ENCODE measurements around the gene CWC25. TPM values are rescaled to one million over a fixed set of nuclear protein-coding genes. Genes with fewer than 3 reads are reported as not detected.

Gene CWC25
- total and polyA plus RNA-seq, 2 of the 13 experiments (the other 11 are each of a cell fraction or from before 2014, with no cell fraction given): 15.6 to 22.7 TPM

DNA sequence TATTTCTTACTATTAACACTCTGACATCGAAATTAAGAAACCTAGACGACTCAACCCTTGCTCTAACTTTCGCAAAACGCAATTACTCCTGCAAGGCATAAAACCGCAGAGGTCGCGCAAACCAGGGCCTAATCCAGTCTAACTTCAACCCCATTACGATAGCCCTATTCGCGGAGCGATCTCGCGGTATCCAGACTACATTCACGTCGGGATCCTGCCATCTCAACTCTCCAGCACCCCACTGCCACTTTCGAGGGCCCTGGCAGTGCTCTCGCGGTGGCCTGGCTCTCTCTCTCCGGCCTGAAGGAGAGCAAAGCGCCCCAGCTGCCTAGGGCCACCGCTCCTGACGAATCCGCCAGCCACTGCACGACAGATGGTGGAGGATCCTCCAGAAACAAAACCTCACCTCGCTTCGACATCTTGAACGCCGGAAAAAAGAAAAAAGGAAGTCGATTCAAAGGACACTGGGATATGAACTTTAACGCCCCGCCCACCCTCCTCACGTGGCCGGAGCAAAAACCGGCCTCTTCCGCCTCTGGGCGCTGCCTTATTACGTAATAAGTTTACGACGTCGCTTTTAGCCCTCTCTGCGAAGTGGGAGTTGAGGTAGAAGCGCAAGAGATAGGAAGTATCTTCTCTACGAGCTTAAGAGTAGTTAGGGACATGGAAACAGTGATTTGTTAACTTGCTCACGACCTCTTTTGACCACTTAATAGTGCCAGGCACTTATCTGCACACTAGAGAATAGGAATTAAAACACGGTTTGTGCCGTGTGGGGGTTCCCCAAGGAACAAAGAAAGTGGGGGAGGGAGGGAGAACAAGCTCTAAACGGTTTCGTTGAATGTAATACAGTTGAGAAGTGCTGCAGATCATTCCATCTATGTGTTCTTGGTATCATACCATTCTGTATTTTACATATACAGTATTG lies 28.4 kb upstream of the CWC25 start, which contains the start of gene RPL23 (continued):
- TF ChIP-seq, protein P1, sequence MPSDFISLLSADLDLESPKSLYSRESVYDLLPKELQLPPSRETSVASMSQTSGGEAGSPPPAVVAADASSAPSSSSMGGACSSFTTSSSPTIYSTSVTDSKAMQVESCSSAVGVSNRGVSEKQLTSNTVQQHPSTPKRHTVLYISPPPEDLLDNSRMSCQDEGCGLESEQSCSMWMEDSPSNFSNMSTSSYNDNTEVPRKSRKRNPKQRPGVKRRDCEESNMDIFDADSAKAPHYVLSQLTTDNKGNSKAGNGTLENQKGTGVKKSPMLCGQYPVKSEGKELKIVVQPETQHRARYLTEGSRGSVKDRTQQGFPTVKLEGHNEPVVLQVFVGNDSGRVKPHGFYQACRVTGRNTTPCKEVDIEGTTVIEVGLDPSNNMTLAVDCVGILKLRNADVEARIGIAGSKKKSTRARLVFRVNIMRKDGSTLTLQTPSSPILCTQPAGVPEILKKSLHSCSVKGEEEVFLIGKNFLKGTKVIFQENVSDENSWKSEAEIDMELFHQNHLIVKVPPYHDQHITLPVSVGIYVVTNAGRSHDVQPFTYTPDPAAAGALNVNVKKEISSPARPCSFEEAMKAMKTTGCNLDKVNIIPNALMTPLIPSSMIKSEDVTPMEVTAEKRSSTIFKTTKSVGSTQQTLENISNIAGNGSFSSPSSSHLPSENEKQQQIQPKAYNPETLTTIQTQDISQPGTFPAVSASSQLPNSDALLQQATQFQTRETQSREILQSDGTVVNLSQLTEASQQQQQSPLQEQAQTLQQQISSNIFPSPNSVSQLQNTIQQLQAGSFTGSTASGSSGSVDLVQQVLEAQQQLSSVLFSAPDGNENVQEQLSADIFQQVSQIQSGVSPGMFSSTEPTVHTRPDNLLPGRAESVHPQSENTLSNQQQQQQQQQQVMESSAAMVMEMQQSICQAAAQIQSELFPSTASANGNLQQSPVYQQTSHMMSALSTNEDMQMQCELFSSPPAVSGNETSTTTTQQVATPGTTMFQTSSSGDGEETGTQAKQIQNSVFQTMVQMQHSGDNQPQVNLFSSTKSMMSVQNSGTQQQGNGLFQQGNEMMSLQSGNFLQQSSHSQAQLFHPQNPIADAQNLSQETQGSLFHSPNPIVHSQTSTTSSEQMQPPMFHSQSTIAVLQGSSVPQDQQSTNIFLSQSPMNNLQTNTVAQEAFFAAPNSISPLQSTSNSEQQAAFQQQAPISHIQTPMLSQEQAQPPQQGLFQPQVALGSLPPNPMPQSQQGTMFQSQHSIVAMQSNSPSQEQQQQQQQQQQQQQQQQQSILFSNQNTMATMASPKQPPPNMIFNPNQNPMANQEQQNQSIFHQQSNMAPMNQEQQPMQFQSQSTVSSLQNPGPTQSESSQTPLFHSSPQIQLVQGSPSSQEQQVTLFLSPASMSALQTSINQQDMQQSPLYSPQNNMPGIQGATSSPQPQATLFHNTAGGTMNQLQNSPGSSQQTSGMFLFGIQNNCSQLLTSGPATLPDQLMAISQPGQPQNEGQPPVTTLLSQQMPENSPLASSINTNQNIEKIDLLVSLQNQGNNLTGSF (CRISPR knock-in tag; IDR thresholded peaks at IDR 0.05): peak; percentile 79
- no peak for TF ChIP-seq ZNF432 (CRISPR knock-in tag; IDR thresholded peaks at IDR 0.05; ENCODE audit: borderline replicate concordance)
- TF ChIP-seq, protein P2, sequence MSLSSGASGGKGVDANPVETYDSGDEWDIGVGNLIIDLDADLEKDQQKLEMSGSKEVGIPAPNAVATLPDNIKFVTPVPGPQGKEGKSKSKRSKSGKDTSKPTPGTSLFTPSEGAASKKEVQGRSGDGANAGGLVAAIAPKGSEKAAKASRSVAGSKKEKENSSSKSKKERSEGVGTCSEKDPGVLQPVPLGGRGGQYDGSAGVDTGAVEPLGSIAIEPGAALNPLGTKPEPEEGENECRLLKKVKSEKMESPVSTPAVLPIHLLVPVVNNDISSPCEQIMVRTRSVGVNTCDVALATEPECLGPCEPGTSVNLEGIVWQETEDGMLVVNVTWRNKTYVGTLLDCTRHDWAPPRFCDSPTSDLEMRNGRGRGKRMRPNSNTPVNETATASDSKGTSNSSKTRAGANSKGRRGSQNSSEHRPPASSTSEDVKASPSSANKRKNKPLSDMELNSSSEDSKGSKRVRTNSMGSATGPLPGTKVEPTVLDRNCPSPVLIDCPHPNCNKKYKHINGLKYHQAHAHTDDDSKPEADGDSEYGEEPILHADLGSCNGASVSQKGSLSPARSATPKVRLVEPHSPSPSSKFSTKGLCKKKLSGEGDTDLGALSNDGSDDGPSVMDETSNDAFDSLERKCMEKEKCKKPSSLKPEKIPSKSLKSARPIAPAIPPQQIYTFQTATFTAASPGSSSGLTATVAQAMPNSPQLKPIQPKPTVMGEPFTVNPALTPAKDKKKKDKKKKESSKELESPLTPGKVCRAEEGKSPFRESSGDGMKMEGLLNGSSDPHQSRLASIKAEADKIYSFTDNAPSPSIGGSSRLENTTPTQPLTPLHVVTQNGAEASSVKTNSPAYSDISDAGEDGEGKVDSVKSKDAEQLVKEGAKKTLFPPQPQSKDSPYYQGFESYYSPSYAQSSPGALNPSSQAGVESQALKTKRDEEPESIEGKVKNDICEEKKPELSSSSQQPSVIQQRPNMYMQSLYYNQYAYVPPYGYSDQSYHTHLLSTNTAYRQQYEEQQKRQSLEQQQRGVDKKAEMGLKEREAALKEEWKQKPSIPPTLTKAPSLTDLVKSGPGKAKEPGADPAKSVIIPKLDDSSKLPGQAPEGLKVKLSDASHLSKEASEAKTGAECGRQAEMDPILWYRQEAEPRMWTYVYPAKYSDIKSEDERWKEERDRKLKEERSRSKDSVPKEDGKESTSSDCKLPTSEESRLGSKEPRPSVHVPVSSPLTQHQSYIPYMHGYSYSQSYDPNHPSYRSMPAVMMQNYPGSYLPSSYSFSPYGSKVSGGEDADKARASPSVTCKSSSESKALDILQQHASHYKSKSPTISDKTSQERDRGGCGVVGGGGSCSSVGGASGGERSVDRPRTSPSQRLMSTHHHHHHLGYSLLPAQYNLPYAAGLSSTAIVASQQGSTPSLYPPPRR (CRISPR knock-in tag; IDR thresholded peaks at IDR 0.05; ENCODE audit: borderline replicate concordance): peak; percentile 71
- TF ChIP-seq, protein P3, sequence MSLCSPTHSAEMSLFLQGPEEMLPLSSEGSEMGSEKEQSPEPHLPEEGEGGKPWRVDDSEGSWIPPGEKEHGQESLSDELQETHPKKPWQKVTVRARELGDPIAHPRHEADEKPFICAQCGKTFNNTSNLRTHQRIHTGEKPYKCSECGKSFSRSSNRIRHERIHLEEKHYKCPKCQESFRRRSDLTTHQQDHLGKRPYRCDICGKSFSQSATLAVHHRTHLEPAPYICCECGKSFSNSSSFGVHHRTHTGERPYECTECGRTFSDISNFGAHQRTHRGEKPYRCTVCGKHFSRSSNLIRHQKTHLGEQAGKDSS (CRISPR knock-in tag; IDR thresholded peaks at IDR 0.05; ENCODE audit: borderline replicate concordance, low read depth): no peak
- TF ChIP-seq, protein P4, sequence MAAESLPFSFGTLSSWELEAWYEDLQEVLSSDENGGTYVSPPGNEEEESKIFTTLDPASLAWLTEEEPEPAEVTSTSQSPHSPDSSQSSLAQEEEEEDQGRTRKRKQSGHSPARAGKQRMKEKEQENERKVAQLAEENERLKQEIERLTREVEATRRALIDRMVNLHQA (CRISPR knock-in tag; IDR thresholded peaks at IDR 0.05): no peak
- TF ChIP-seq PRPF4 (IDR thresholded peaks at IDR 0.05; ENCODE audit: low read depth, low read length, poor library complexity, severe bottlenecking): no peak
- TF ChIP-seq KLF16 (CRISPR knock-in tag; IDR thresholded peaks at IDR 0.05): peak in 1 of 2 experiments; percentile 99; a peak in 2 of 4 replicates
- TF ChIP-seq, protein P5, sequence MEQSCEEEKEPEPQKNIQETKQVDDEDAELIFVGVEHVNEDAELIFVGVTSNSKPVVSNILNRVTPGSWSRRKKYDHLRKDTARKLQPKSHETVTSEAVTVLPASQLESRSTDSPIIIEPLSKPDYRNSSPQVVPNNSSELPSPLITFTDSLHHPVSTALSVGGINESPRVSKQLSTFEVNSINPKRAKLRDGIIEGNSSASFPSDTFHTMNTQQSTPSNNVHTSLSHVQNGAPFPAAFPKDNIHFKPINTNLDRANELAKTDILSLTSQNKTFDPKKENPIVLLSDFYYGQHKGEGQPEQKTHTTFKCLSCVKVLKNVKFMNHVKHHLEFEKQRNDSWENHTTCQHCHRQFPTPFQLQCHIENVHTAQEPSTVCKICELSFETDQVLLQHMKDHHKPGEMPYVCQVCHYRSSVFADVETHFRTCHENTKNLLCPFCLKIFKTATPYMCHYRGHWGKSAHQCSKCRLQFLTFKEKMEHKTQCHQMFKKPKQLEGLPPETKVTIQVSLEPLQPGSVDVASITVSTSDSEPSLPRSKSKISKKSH (CRISPR knock-in tag; IDR thresholded peaks at IDR 0.05; ENCODE audit: borderline replicate concordance): peak; percentile 95
- no peak; the same call in 1 of the 2 replicates for TF ChIP-seq RFX1 (IDR thresholded peaks at IDR 0.05)
- no peak for TF ChIP-seq EHMT2 (IDR thresholded peaks at IDR 0.05; ENCODE audit: borderline replicate concordance, low read depth, low read length)
- TF ChIP-seq ZNF44 (CRISPR knock-in tag; IDR thresholded peaks at IDR 0.05): peak; percentile 99
- peak; percentile 87; the same call in 1 of the 2 replicates for TF ChIP-seq NFE2L1 (CRISPR knock-in tag; IDR thresholded peaks at IDR 0.05; ENCODE audit: borderline replicate concordance)
- peak; percentile 60 for TF ChIP-seq RARA (CRISPR knock-in tag; IDR thresholded peaks at IDR 0.05)
- TF ChIP-seq KDM5A (IDR thresholded peaks at IDR 0.05; ENCODE audit: borderline replicate concordance, low read length): peak; percentile 88; the same call in 1 of the 2 replicates

Measured in HepG2 (cell line).